HG03378 (cell line): ENCODE measurements around the gene IRS1.

Experiments
- ATAC-seq: cut with Tn5 transposase; IDR thresholded peaks from one replicate; pipeline ENCODE4 v1.9.1; 2021; ENCODE audit warnings: mild to moderate bottlenecking, moderate library complexity; ENCODE audit not compliant: unreplicated experiment

IRS1 gene

GRCh38 chr2:226760412-226761194 is 39.0 kb downstream of the IRS1 start:
- ATAC-seq, result no peak

- ATAC-seq, result no peak
Measured at GRCh38 chr2:226759768-226760167, 39.9 kb downstream of the IRS1 start.

DNA sequence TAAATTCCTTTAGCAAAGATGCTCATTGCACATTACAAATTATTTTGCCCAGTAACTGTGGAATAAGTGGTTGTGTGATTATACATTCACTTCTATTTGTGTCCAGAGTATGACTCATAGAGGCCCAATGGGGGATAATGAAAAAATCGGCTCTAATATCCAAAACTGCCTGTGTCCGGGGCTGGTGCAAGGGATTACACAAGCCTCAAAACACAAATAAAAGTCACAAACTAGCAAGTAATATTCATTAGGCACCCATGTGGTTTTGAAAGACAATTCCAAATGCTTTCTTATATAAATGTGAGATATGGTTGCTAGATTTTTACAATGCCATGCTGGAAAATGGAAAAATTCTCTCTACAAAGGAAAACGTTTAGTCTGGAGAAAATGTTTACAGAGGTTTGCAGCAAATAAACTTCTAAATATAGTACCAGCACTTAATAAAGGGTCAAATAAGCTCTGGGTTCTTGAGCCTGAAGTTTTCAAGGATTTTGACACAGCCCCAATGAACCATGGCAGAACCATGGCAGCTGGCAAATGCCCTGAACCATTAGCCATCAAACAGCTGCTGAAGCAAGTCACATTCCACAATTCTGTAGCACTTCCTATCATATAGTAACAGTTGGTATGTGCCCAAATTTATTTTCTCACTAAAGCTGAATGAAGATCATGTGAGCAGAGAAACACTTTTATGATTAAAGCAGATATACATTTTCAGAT is 40.5 kb downstream of the IRS1 start:
- ATAC-seq, result no peak

DNA sequence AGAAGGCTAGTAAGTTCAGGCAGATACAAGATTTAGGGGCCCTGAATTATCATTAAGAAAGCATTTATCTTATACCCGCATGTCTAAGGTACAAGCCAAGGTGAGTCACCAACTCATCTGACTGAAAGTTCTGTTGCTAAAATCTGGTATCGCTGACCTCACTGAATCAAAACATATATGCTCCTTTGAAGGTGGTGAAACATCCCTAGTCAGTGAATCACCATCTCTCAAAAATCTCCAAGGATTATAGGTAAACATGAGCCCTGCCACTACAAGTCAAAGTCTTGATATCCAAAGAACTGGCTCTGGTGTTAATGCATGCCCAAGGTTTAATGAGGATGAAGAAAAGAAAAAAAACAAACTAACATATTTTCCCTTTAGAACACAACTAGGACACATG is 43.5 kb downstream of the IRS1 start:
- ATAC-seq, result no peak

GRCh38 chr2:226755631-226756030 is 44.0 kb downstream of the IRS1 start:
- ATAC-seq, result no peak

DNA sequence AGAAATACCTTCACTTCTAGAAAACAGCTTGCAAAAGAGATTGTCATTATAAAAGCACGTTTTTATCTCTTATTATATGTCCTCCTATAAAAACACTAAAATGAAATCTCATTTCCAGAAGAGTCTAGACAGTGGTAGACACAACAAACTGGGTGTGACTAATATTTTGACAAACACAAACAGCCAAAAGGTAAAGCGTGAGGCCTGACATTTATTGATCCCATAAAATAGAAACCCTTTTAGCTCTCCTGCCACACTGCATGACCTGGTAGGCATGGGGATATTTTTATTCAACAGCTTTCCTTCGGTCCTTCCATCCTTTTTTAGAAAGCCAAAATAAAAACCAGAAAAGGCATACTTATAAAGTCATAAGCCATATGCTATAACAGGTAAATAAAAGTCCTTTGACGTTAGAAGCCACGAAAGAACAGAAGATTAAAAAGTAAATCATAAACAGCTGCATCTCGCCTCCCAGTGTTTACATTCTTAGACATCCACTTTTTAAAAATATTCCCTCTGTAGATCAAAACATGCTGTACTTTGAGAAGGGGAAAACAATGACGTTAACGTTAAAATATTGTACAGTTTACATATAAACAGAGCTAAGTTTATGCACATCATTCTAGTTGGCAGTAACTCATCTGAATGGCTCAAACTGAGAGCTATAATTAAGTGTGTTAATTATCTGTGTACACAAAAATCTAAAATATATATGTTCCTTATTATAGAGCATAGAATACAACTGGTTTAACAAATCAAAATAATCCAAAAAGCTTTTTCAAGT is 44.6 kb downstream of the IRS1 start:
- ATAC-seq, result no peak

GRCh38 chr2:226752887-226753286 is 46.7 kb downstream of the IRS1 start:
- no peak for ATAC-seq

- no peak for ATAC-seq
Measured at GRCh38 chr2:226747288-226747687, 52.3 kb downstream of the IRS1 start.

DNA sequence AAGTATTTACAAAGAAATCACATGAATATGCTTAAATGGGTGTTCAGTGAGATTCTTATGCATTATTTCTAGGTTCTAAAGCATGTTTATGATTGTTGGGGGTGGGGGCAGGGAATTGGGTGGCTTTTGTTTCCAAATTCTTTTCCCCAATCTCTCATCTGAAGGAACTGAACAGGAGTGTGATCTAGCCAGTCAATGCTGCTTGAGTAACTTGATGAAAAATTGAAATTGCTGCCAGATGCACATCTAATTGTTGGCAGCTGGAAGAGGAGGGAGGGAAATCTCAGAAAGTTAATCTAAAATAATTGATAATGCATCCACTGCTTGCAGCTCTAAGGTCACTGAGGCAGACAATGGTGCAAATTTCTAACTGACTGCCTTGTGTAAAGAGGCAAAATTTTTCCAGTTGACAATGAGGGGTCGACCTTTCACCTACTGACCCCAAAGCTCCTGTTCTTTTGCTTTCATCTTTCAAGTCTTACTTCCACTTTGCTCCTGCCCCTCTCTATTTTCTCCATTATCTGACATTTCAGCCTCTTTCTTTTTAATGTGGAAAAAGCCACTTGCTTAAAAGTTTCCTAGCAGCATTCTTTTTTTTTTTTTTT is 53.3 kb downstream of the IRS1 start:
- ATAC-seq, result no peak

DNA sequence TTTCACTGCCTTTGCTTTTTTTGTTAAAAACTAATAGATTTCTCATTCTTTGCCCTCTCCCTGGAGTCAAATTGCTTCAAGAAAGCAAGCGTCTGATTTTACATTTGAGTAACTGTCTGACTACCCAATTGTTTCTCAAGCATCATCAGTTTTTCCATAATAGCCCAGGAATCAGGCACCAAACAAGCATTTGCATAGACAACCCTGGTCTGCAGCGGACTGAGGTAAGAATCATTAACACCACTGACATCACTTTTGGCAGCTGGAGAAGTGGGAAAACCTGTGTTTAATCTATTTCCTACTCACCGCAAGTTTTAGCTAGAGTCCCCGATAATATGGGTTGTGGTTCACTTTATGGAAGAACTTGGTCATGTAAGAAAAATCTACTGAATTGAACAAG is 55.7 kb downstream of the IRS1 start:
- ATAC-seq, result no peak

- ATAC-seq, result no peak
Measured at GRCh38 chr2:226742347-226742746, 57.3 kb downstream of the IRS1 start.

DNA sequence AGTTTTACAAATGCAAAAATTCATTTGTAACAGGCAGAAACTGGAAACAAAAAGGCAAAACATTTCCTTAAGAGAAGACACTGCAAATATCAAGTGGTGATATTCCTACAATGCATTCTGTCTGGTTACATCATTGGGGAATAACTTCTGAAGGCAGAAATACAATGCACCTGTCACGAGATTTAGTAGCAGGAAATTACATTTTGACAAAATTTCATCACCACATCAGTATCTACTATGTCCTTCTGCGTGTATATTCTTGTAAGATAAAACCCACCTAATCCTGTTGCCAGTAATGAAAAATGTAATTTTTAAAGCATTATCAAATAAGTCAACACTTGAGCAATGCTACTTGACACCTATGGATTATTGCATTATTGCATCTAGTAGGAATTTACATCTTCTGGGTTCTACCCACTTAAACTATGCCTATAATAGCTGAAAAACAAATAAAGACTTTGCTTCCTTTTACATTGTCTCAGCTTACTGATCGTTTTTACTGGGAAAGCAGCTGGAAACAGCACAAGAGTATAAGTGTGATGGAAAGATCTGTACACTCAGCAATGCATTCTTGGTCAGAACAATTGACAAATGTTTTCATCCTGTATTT is 59.5 kb downstream of the IRS1 start:
- no peak for ATAC-seq

- ATAC-seq, result no peak
Measured at GRCh38 chr2:226739545-226740030, 60.0 kb downstream of the IRS1 start.

GRCh38 chr2:226738821-226739544 is 60.6 kb downstream of the IRS1 start:
- no peak for ATAC-seq

GRCh38 chr2:226738191-226738820 is 61.3 kb downstream of the IRS1 start:
- no peak for ATAC-seq

DNA sequence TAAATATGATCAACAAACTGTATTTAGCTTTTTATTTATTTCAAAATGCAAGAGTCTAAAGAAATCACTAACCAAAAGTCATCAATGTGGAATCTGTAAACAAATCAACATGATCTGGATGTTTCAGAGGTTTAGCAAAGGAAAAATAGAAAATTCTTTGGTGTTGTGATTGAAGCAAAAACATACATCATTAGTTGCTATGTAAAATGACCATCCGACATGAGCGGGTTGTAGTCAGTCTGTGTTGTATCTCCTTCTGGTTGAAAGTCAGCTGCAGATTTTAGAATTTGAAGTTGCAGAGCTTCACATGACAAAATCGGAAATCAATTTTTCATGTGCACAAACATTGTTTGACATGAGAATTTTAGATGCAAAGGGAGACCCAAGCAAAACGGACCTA is 63.2 kb downstream of the IRS1 start:
- no peak for ATAC-seq

- no peak for ATAC-seq
Measured at GRCh38 chr2:226733927-226734564, 65.6 kb downstream of the IRS1 start.

GRCh38 chr2:226733189-226733858 is 66.3 kb downstream of the IRS1 start:
- ATAC-seq, result no peak
